CD4-positive, CD25-positive, alpha-beta regulatory T cell (primary cell): Measurements from ENCODE around the gene HRH4. TPM values are rescaled to one million over a fixed set of nuclear protein-coding genes. Genes with fewer than 3 reads are reported as not detected.

Source experiments
- ATAC-seq, 2 donors: fragments of 150-1000 bp; cut with Tn5 transposase; one replicate each; pipeline ENCODE4 v1.10.0; 2021; ENCODE audit warnings: low read depth in 2 of 2, moderate number of reproducible peaks in 2 of 2, moderate library complexity in 1 of 2
- DNase-seq, 3 donors: peaks; one replicate each; pipeline versions ENCODE4 v3.0.0 to v3.0.0-alpha.2; 2012 to 2022; ENCODE audit warnings: mixed read lengths in 1 of 3
- H3K27ac ChIP-seq: one replicate; pipeline ENCODE4 v1.7.0; 2013; ENCODE audit warnings: mild to moderate bottlenecking, low read length; ENCODE audit not compliant: insufficient read depth, poor library complexity, severe bottlenecking
- H3K27me3 ChIP-seq: one replicate; pipeline ENCODE4 v1.7.0; 2013; ENCODE audit warnings: low read length; ENCODE audit not compliant: control insufficient read depth, insufficient read depth
- H3K36me3 ChIP-seq: one replicate; pipeline ENCODE4 v1.7.0; 2013; ENCODE audit warnings: mild to moderate bottlenecking, low read length, moderate library complexity; ENCODE audit not compliant: control insufficient read depth, insufficient read depth
- H3K4me1 ChIP-seq: 2 replicates; pipeline ENCODE4 v1.7.0; 2013; ENCODE audit warnings: mild to moderate bottlenecking, low read length; ENCODE audit not compliant: insufficient read depth, control insufficient read depth, poor library complexity, severe bottlenecking
- H3K4me3 ChIP-seq: one replicate; pipeline ENCODE4 v1.7.0; 2013; ENCODE audit warnings: low read depth, mild to moderate bottlenecking, low read length, moderate library complexity
- H3K9me3 ChIP-seq, 2 experiments: 1 replicate in 1 of 2; 2 replicates in 1 of 2; pipeline ENCODE4 v1.7.0; 2013; ENCODE audit warnings: low read length in 2 of 2, mild to moderate bottlenecking in 1 of 2, moderate library complexity in 1 of 2; ENCODE audit not compliant: control insufficient read depth in 2 of 2
- H3K27ac Mint-ChIP-seq, 3 donors: one replicate each; pipeline ENCODE4 v1.8.0; 2020 to 2022; ENCODE audit warnings: mild to moderate bottlenecking in 3 of 3, mixed read lengths in 3 of 3, moderate library complexity in 2 of 3
- H3K27me3 Mint-ChIP-seq: one replicate; pipeline ENCODE4 v1.8.0; 2022; ENCODE audit warnings: mild to moderate bottlenecking, mixed read lengths
- H3K36me3 Mint-ChIP-seq: one replicate; pipeline ENCODE4 v1.8.0; 2020; ENCODE audit warnings: mixed read lengths
- H3K4me1 Mint-ChIP-seq, 4 donors: one replicate each; pipeline ENCODE4 v1.8.0; 2020 to 2022; ENCODE audit warnings: mixed read lengths in 4 of 4, mild to moderate bottlenecking in 1 of 4
- H3K4me3 Mint-ChIP-seq, 4 donors: one replicate each; pipeline ENCODE4 v1.8.0; 2020 to 2022; ENCODE audit warnings: mild to moderate bottlenecking in 4 of 4, mixed read lengths in 4 of 4, moderate library complexity in 3 of 4
- H3K9me3 Mint-ChIP-seq, 7 donors: one replicate each; pipeline ENCODE4 v1.8.0; 2020 to 2022; ENCODE audit warnings: mixed read lengths in 7 of 7, mild to moderate bottlenecking in 3 of 7, moderate library complexity in 2 of 7
- polyA plus RNA-seq, 4 donors: library from polyadenylated mRNA; unstranded; fragments of 300-500 nt; fragmentation: Illumina TruSeq; gene quantifications; one replicate each; pipeline ENCODE4 v1.2.3, GENCODE V29; 2021
- total RNA-seq: library from RNA; stranded (reverse); gene quantifications from one replicate; pipeline ENCODE4 v1.2.3, GENCODE V29; 2022

Gene HRH4
- total and polyA plus RNA-seq, 5 donors from 2014 or later = 0.18 to 1.5 (median 0.95) TPM

- Histone ChIP-seq H3K27ac (no peak overlapping the region), H3K27me3 (peaks cover 12% of the 10 kb centered on the region), H3K9me3 (no peaks in the 10 kb centered on the region), H3K4me3 (no peak overlapping the region), H3K4me1 (no peaks in the 10 kb centered on the region), H3K36me3 (no peaks in the 10 kb centered on the region)
- H3K9me3 Mint-ChIP-seq = no peaks in the 10 kb centered on the region
- peaks cover 61% of the 10 kb centered on the region for H3K27me3 Mint-ChIP-seq
- no peak for ATAC-seq
- DNase-seq = no peak
- H3K4me1 Mint-ChIP-seq = no peaks in the 10 kb centered on the region
- no peaks in the 10 kb centered on the region for H3K36me3 Mint-ChIP-seq
- no peak overlapping the region for H3K27ac Mint-ChIP-seq
- H3K4me3 Mint-ChIP-seq = no peak overlapping the region
Measured at GRCh38 chr18:24497031-24497754, 36.8 kb downstream of the HRH4 start.

- Mint-ChIP-seq H3K27me3 (peaks cover 47% of the 10 kb centered on the region), H3K4me3 (peak overlapping the region in 1 of 4 donors; percentile 52), H3K9me3 (no peaks in the 10 kb centered on the region), H3K27ac (no peak overlapping the region), H3K36me3 (no peaks in the 10 kb centered on the region), H3K4me1 (no peaks in the 10 kb centered on the region)
- Histone ChIP-seq H3K9me3 (no peaks in the 10 kb centered on the region), H3K36me3 (no peaks in the 10 kb centered on the region), H3K4me3 (no peak overlapping the region), H3K27ac (no peak overlapping the region), H3K27me3 (peaks cover 3% of the 10 kb centered on the region), H3K4me1 (no peaks in the 10 kb centered on the region)
- ATAC-seq (no peak), DNase-seq (no peak)
Measured at GRCh38 chr18:24499814-24500213, 39.4 kb downstream of the HRH4 start.

- no peak for ATAC-seq
- H3K27ac ChIP-seq = no peak overlapping the region
- no peak for DNase-seq
- Mint-ChIP-seq H3K36me3 (no peaks in the 10 kb centered on the region), H3K27ac (no peak overlapping the region), H3K27me3 (peaks cover 47% of the 10 kb centered on the region), H3K9me3 (no peaks in the 10 kb centered on the region), H3K4me3 (no peak overlapping the region), H3K4me1 (no peaks in the 10 kb centered on the region)
- H3K4me3 ChIP-seq = no peak overlapping the region
- H3K36me3 ChIP-seq = no peaks in the 10 kb centered on the region
- H3K9me3 ChIP-seq = no peaks in the 10 kb centered on the region
- H3K27me3 ChIP-seq = peaks cover 3% of the 10 kb centered on the region
- H3K4me1 ChIP-seq = no peaks in the 10 kb centered on the region
Measured at GRCh38 chr18:24500217-24500616, 39.8 kb downstream of the HRH4 start.

- Histone ChIP-seq H3K36me3 (no peaks in the 10 kb centered on the region), H3K4me3 (no peak overlapping the region), H3K27me3 (peaks cover 5% of the 10 kb centered on the region), H3K27ac (no peak overlapping the region), H3K4me1 (no peaks in the 10 kb centered on the region), H3K9me3 (no peaks in the 10 kb centered on the region)
- H3K4me1 Mint-ChIP-seq = no peaks in the 10 kb centered on the region
- H3K27ac Mint-ChIP-seq = no peak overlapping the region
- no peaks in the 10 kb centered on the region for H3K36me3 Mint-ChIP-seq
- no peak overlapping the region for H3K4me3 Mint-ChIP-seq
- ATAC-seq = no peak
- H3K9me3 Mint-ChIP-seq = no peaks in the 10 kb centered on the region
- DNase-seq = no peak
- peaks cover 42% of the 10 kb centered on the region for H3K27me3 Mint-ChIP-seq
Measured at GRCh38 chr18:24500766-24501165, 40.3 kb downstream of the HRH4 start.

- no peak overlapping the region for H3K4me3 ChIP-seq
- H3K36me3 ChIP-seq = no peaks in the 10 kb centered on the region
- DNase-seq (no peak), ATAC-seq (no peak)
- H3K4me1 Mint-ChIP-seq = no peaks in the 10 kb centered on the region
- peaks cover 8% of the 10 kb centered on the region for H3K27me3 ChIP-seq
- peaks cover 30% of the 10 kb centered on the region for H3K27me3 Mint-ChIP-seq
- no peaks in the 10 kb centered on the region for H3K36me3 Mint-ChIP-seq
- peaks cover 0 to 2% (median 0%) of the 10 kb centered on the region in 7 donors for H3K9me3 Mint-ChIP-seq
- H3K27ac Mint-ChIP-seq = no peak overlapping the region
- no peak overlapping the region for H3K4me3 Mint-ChIP-seq
- H3K9me3 ChIP-seq = no peaks in the 10 kb centered on the region
- no peaks in the 10 kb centered on the region for H3K4me1 ChIP-seq
- no peak overlapping the region for H3K27ac ChIP-seq
Measured at GRCh38 chr18:24502667-24503523, 42.5 kb downstream of the HRH4 start.

GRCh38 chr18:24504401-24504800 lies 44.0 kb downstream of the HRH4 start:
- H3K4me1 Mint-ChIP-seq = no peaks in the 10 kb centered on the region

GRCh38 chr18:24506175-24506574 lies 45.7 kb downstream of the HRH4 start:
- Mint-ChIP-seq H3K9me3 (peaks cover 0 to 2% (median 0%) of the 10 kb centered on the region in 7 donors), H3K4me3 (no peak overlapping the region), H3K27me3 (peaks cover 5% of the 10 kb centered on the region), H3K36me3 (no peaks in the 10 kb centered on the region), H3K27ac (no peak overlapping the region), H3K4me1 (no peaks in the 10 kb centered on the region)
- H3K27me3 ChIP-seq = peaks cover 8% of the 10 kb centered on the region
- no peaks in the 10 kb centered on the region for H3K9me3 ChIP-seq
- DNase-seq (no peak), ATAC-seq (no peak)
- H3K27ac ChIP-seq = no peak overlapping the region
- H3K4me1 ChIP-seq = no peaks in the 10 kb centered on the region
- H3K4me3 ChIP-seq = no peak overlapping the region
- no peaks in the 10 kb centered on the region for H3K36me3 ChIP-seq

More at GRCh38 chr18:24504401-24504800, 44.0 kb downstream of the HRH4 start:
- ATAC-seq (no peak), DNase-seq (no peak)
- Histone ChIP-seq H3K4me3 (no peak overlapping the region), H3K27me3 (peaks cover 8% of the 10 kb centered on the region), H3K4me1 (no peaks in the 10 kb centered on the region), H3K36me3 (no peaks in the 10 kb centered on the region), H3K27ac (no peak overlapping the region), H3K9me3 (no peaks in the 10 kb centered on the region)
- H3K9me3 Mint-ChIP-seq = peaks cover 0 to 2% (median 0%) of the 10 kb centered on the region in 7 donors
- H3K27ac Mint-ChIP-seq = no peak overlapping the region
- no peak overlapping the region for H3K4me3 Mint-ChIP-seq
- H3K36me3 Mint-ChIP-seq = no peaks in the 10 kb centered on the region
- H3K27me3 Mint-ChIP-seq = peaks cover 16% of the 10 kb centered on the region
